Measurements from ENCODE around the gene SLC38A1.

GRCh38 chr12:46298261-46298660 is 29.4 kb upstream of the SLC38A1 start:
- TF ChIP-seq SPI1 (IDR thresholded peaks at IDR 0.05; ENCODE audit: low read depth, low read length) (no peak), TAF1 (IDR thresholded peaks at IDR 0.05; ENCODE audit: low read depth, low read length) (no peak)
